GM18505 (cell line): ENCODE results near the gene SLC9A9.
A peak's percentile ranks its signal among the peaks of the same experiment; 100 is the strongest.

Experiments used
- ATAC-seq: cut with Tn5 transposase; IDR thresholded peaks from one replicate; pipeline ENCODE4 v1.9.1; 2021; ENCODE audit not compliant: unreplicated experiment
- POLR2A ChIP-seq: IDR thresholded peaks from 4 replicates; pipeline ENCODE4 v1.6.1; 2011; ENCODE audit warnings: borderline replicate concordance; ENCODE audit not compliant: insufficient read depth, insufficient read length; ENCODE audit errors: extremely low read depth

The SLC9A9 gene

GRCh38 chr3:143313893-143314188, 534.4 kb downstream of the SLC9A9 start:
- TF ChIP-seq POLR2A, result no peak
- ATAC-seq, result no peak

DNA sequence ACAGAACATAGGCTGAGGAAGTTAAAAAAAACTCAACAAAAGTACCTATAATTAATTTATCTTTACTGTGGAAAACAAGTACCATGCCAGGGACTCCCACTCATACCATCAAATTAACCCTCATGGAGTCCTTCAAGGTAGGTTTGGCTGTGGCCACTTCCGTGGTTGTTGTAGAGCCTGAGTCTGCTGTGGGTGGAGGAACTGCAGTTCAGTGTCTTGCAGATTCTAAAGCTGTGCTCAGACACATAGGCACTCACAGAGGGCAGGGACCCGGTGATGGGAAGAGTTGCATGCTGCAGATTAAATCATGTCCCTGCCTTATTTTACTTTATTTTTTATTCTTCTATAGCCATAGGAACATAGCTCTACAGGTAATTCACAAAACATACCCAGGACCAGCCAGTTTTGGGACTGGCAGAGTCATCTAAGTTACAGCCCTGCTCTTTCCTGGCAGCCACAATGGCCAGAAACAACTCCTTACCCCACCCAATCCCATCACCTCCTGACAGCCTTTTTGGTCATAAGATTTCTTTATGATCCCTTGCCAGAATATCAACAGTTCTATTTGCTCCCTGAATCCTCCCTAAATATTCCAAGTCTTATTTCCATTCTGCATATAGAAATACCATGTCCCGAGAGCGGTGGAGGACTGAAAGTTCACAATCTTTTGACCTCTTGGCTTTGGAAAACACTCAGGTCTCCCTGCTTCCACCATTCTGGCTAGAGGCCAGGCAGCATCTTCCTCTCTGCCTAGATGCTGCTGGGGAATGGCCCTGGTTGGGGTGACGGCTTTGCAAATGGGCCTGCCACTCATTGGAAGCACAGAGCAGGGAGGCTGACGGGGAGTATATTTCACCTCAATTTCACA, 535.0 kb downstream of the SLC9A9 start:
- no peak for TF ChIP-seq POLR2A
- ATAC-seq, result no peak

DNA sequence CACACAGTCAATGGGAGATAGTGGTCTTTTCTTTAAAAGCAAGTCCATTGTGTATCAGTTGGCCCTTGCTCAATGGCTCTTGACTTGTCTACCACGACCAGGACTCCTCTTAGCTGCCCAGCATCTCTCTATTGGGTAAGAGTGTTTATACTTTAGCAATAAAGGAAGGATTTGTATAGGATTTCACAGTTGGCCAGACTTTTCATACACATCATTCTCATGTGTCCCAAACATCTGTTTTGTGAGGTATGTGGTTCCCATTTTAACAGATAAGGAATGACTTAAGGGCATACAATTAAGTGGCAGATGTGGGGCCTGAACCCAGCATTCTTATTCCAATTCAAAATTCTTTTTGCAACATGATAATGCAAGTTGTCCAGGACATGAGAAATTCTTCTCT, 537.2 kb downstream of the SLC9A9 start:
- ATAC-seq, result no peak
- no peak for TF ChIP-seq POLR2A

DNA sequence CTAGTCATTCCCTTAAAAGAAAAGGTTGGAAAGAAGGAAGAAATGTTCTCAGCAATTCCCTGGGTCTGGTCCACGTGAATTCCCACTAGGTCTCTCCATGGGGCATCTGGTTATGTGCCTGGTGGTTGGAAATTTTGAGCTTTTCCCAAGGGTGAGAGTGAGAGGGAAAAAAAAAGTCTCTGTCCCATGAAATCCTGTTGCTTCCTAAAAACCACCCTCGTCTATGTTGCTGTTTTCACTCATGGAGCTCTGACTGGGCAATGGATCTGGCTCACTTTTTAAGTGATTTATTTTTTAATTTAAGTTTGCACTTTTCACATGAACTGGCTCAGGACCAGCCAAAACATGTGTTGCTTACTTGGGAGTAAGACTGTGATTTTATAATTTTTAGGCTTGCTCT, 538.6 kb downstream of the SLC9A9 start:
- ATAC-seq, result no peak
- no peak for TF ChIP-seq POLR2A

- ATAC-seq, result peak; percentile 73
- TF ChIP-seq POLR2A, result no peak
Observed at GRCh38 chr3:143307613-143308183, 540.6 kb downstream of the SLC9A9 start.

DNA sequence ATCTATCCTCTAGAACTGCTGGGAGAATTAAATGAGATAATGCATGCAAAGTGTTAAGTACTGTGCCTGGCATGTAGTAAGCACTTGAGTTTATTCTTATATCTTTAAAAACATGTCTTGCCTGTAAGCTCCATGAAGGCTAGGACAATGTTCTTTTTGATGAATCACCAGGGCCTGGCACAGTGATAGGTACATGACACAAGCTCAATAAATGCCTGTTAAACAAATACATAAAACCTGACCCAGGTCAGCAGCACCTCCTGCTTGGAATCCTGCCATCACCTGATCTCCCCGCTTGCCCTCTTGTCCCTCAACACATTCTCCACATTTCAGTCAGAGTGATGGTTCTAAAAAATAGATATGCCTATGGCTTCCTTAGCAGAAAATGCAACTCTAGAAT, 541.9 kb downstream of the SLC9A9 start:
- no peak for ATAC-seq
- TF ChIP-seq POLR2A, result no peak

- ATAC-seq, result no peak
- no peak for TF ChIP-seq POLR2A
Observed at GRCh38 chr3:143302638-143303171, 545.6 kb downstream of the SLC9A9 start.

GRCh38 chr3:143301031-143301901, 547.0 kb downstream of the SLC9A9 start:
- no peak for ATAC-seq

DNA sequence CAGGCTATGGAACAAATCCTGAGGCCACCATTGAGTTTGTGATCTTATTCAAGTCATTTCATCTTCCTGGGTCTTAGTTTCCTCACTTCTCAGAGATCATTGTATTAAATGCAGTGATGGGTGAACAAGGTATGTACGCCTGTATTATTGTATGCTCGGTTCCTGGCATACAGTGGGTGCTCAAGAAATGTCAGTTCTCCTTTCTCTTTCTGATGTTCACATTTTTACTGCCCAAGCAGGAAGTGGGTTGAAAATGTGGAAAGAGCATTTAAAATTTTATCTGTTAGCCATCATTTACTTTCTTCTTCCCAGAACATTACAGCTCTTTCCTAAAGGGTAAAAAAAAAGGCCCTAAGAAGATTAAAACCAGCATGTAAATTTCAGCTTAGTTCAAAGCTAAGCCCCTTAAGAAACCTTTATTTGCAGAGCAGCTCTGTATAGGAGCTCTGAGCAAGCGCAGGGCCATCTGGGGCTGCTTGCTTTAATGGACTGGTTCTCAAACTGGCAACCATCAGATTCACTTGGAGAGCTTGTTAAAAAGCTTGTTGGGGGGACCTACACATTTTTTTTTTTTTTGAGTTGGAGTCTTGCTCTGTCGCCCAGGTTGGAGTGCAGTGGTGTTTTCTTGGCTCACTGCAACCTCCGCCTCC, 549.3 kb downstream of the SLC9A9 start:
- no peak for TF ChIP-seq POLR2A
- no peak for ATAC-seq

More at GRCh38 chr3:143301031-143301901, 547.0 kb downstream of the SLC9A9 start:
- no peak for TF ChIP-seq POLR2A

GRCh38 chr3:143298380-143298779, 549.9 kb downstream of the SLC9A9 start:
- ATAC-seq, result no peak

GRCh38 chr3:143295201-143296080, 552.8 kb downstream of the SLC9A9 start:
- no peak for TF ChIP-seq POLR2A
- no peak for ATAC-seq

More at GRCh38 chr3:143298380-143298779, 549.9 kb downstream of the SLC9A9 start:
- no peak for TF ChIP-seq POLR2A

- TF ChIP-seq POLR2A, result no peak
- ATAC-seq, result peak; percentile 54
Observed at GRCh38 chr3:143294188-143294587, 554.1 kb downstream of the SLC9A9 start.

GRCh38 chr3:143291836-143292447, 556.3 kb downstream of the SLC9A9 start:
- TF ChIP-seq POLR2A, result no peak
- ATAC-seq, result no peak
